Ishikawa (cell line): Measurements from ENCODE around the gene CEP128.

Experiments
- CEBPB ChIP-seq: IDR thresholded peaks from 2 replicates; pipeline ENCODE4 v1.6.1; 2012
- CREB1 ChIP-seq: IDR thresholded peaks from 2 replicates; pipeline ENCODE4 v1.6.1; 2012; ENCODE audit warnings: low read depth
- EGR1 ChIP-seq: IDR thresholded peaks from 2 replicates; pipeline ENCODE4 v1.6.1; 2012
- EP300 ChIP-seq: IDR thresholded peaks from 2 replicates; pipeline ENCODE4 v1.6.1; 2012; ENCODE audit warnings: borderline replicate concordance
- FOXM1 ChIP-seq: IDR thresholded peaks from 2 replicates; pipeline ENCODE4 v1.6.1; 2012; ENCODE audit warnings: low read depth, borderline replicate concordance
- NFIC ChIP-seq: IDR thresholded peaks from 2 replicates; pipeline ENCODE4 v1.6.1; 2012
- RAD21 ChIP-seq: IDR thresholded peaks from 2 replicates; pipeline ENCODE4 v1.6.1; 2012; ENCODE audit warnings: low read depth
- TAF1 ChIP-seq: IDR thresholded peaks from 2 replicates; pipeline ENCODE4 v1.6.1; 2012; ENCODE audit warnings: low read depth, mild to moderate bottlenecking
- TCF12 ChIP-seq: IDR thresholded peaks from 2 replicates; pipeline ENCODE4 v1.6.1; 2012; ENCODE audit warnings: low read depth
- TEAD4 ChIP-seq: IDR thresholded peaks from 2 replicates; pipeline ENCODE4 v1.6.1; 2012
- YY1 ChIP-seq: IDR thresholded peaks from 2 replicates; pipeline ENCODE4 v1.6.1; 2012; ENCODE audit warnings: low read depth
- ZBTB7A ChIP-seq: IDR thresholded peaks from 2 replicates; pipeline ENCODE4 v1.6.1; 2012; ENCODE audit warnings: low read depth
- TF ChIP-seq, protein P1 (sequence below): IDR thresholded peaks from 2 replicates; pipeline ENCODE4 v1.6.1; 2012; ENCODE audit warnings: low read depth, mild to moderate bottlenecking
- TF ChIP-seq, protein P2 (sequence below): IDR thresholded peaks from 2 replicates; pipeline ENCODE4 v1.6.1; 2012
- TF ChIP-seq, protein P3 (sequence below): IDR thresholded peaks from 2 replicates; pipeline ENCODE4 v1.6.1; 2012

Gene CEP128

DNA sequence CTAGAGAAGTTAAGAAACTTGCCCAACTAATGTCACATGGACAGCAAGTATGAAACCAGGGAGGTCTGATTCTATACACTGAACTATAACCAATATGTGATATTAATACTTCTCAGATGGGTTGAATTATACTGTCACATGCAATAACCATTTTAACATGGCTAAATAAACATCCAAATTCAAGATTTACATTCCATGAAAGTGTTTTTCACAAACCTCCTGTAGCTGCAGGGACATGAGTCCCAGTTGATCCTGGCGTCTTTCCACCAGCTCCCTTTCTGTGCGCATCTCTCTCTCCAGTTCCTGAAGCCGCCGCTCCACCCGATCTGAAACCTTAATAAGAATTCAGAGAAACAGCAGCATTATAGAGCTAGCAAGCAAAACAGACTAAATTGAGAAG, 79.0 kb downstream of the CEP128 start:
- TF ChIP-seq, protein P1, sequence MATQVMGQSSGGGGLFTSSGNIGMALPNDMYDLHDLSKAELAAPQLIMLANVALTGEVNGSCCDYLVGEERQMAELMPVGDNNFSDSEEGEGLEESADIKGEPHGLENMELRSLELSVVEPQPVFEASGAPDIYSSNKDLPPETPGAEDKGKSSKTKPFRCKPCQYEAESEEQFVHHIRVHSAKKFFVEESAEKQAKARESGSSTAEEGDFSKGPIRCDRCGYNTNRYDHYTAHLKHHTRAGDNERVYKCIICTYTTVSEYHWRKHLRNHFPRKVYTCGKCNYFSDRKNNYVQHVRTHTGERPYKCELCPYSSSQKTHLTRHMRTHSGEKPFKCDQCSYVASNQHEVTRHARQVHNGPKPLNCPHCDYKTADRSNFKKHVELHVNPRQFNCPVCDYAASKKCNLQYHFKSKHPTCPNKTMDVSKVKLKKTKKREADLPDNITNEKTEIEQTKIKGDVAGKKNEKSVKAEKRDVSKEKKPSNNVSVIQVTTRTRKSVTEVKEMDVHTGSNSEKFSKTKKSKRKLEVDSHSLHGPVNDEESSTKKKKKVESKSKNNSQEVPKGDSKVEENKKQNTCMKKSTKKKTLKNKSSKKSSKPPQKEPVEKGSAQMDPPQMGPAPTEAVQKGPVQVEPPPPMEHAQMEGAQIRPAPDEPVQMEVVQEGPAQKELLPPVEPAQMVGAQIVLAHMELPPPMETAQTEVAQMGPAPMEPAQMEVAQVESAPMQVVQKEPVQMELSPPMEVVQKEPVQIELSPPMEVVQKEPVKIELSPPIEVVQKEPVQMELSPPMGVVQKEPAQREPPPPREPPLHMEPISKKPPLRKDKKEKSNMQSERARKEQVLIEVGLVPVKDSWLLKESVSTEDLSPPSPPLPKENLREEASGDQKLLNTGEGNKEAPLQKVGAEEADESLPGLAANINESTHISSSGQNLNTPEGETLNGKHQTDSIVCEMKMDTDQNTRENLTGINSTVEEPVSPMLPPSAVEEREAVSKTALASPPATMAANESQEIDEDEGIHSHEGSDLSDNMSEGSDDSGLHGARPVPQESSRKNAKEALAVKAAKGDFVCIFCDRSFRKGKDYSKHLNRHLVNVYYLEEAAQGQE, result no peak
- no peak for TF ChIP-seq FOXM1
- TF ChIP-seq RAD21, result no peak
- no peak for TF ChIP-seq ZBTB7A
- TF ChIP-seq TEAD4, result no peak
- no peak for TF ChIP-seq YY1
- TF ChIP-seq CEBPB, result no peak
- TF ChIP-seq EP300, result no peak
- TF ChIP-seq NFIC, result no peak
- no peak for TF ChIP-seq TAF1
- TF ChIP-seq, protein P2, sequence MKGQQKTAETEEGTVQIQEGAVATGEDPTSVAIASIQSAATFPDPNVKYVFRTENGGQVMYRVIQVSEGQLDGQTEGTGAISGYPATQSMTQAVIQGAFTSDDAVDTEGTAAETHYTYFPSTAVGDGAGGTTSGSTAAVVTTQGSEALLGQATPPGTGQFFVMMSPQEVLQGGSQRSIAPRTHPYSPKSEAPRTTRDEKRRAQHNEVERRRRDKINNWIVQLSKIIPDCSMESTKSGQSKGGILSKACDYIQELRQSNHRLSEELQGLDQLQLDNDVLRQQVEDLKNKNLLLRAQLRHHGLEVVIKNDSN, result no peak
- TF ChIP-seq TCF12, result no peak

DNA sequence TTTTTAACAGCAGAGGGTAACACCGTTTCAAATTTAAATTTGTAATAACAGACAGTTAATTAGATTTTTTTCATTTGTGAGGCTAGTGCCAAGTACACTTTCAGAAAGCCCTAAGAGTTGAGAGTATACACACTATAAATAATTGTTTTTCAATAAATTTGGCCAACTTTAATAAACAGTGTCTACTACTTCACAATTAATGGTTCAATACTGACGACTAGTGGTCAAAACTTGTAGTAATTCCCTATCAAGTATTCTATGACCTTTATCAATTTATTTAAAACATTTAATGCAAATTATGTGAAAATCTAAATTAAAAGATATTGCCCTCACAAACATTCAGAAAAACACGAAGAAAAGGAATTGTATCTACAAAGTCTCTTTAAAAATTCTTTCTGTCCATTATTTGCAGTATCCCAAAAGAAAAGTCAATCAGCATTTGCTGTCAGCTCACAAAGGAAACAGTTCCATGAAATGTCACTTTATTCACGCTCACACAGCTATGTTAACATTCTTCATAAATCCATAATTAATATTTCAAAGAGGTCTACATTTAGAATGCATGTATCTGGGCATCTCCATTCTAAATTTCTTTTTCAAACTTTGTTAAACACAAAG, 91.2 kb downstream of the CEP128 start:
- TF ChIP-seq RAD21 (peak; percentile 62), TCF12 (no peak)

DNA sequence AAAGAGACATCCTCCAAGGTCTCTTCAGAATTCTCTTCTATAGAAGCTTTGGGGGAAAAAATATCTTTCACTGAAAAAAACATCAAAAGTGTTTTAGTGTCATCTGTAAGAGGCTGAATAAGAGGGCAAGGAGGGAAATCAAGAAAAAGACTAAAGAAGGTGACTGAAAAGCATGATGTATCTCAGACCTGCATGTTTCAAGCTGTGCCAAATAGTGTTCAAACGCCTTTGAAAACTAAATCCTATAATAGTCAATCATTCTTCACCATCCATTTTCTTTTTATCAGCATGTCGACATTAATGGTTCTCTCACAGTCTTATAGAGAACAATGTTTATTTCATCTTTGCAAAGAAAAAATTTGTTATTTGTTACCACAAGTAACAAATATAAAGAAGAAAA, 94.5 kb downstream of the CEP128 start:
- TF ChIP-seq CREB1 (no peak), RAD21 (no peak), NFIC (no peak), ZBTB7A (no peak)
- TF ChIP-seq, protein P1, result no peak
- TF ChIP-seq, protein P2, result no peak

DNA sequence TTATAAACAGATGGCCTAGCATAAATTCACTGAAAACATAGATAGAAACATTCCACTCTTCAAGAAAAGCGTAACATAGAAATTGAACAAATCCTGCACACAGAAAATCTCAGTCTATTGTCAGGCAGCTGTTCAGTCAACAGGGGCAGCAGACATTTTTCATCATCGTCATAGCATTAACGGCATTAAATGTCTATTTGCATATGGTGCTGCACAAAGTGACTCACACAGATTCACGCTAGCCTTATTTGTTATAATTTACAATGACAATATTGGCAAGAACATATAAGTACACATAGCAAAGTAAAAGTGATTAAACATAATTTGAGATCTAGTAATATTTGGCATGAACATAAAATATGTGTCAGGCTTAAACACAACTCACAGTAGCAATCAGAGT, 95.7 kb downstream of the CEP128 start:
- no peak for TF ChIP-seq RAD21
- TF ChIP-seq, protein P3, sequence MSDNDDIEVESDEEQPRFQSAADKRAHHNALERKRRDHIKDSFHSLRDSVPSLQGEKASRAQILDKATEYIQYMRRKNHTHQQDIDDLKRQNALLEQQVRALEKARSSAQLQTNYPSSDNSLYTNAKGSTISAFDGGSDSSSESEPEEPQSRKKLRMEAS, result no peak
- TF ChIP-seq TEAD4, result no peak
- no peak for TF ChIP-seq EP300
- no peak for TF ChIP-seq TCF12
- TF ChIP-seq TAF1, result no peak
- no peak for TF ChIP-seq CREB1
- no peak for TF ChIP-seq FOXM1
- no peak for TF ChIP-seq CEBPB
- TF ChIP-seq, protein P1, result no peak
- TF ChIP-seq NFIC, result no peak
- TF ChIP-seq YY1, result no peak
- no peak for TF ChIP-seq EGR1
- no peak for TF ChIP-seq ZBTB7A
- TF ChIP-seq, protein P2, result no peak

DNA sequence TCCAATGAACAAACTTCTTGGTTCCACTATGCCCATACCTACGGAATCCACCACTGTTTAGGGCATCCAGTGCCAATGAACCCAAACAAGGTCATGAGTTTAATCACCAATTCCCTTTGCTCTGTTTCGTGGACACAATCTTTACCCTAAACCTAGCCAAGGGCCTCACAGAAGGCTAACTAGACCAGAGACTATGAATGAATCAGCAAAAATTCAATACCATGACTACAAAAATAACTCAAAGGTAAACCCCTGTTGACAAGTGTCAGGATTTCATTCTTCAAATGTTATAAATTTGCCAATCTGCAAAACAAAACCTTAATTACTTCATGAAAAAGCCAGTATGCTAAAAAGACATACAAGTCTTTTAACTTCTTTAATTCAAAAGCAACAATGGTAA, 96.7 kb downstream of the CEP128 start:
- TF ChIP-seq CEBPB (no peak), CREB1 (no peak)
